Keratinocyte (primary cell): ENCODE measurements around the gene ATP1A2. TPM values are rescaled to one million over a fixed set of nuclear protein-coding genes. Genes with fewer than 3 reads are reported as not detected.

Source experiments
- DNase-seq: peaks from one replicate; pipeline ENCODE4 v3.0.0-alpha.2; 2011; ENCODE audit warnings: low read depth, missing footprints, low spot score
- FAIRE-seq: peaks from 2 replicates; lab custom pipeline; 2011; peaks lifted over from hg19 to GRCh38; lab: Jason Lieb, UNC
- H2AFZ ChIP-seq: 2 replicates; pipeline ENCODE4 v1.6.0; 2012; ENCODE audit warnings: low read length, control low read depth, inconsistent platforms; ENCODE audit not compliant: control insufficient read depth
- H3K27ac ChIP-seq: 2 replicates; pipeline ENCODE4 v1.5.1; 2011; ENCODE audit warnings: low read length; ENCODE audit not compliant: control insufficient read depth, insufficient read depth
- H3K27me3 ChIP-seq: 3 replicates; pipeline ENCODE4 v1.6.0; 2011; ENCODE audit warnings: low read length; ENCODE audit not compliant: control insufficient read depth, insufficient read depth; ENCODE audit errors: extremely low read depth
- H3K36me3 ChIP-seq, 2 experiments: 2 replicates in 1 of 2; 3 replicates in 1 of 2; pipeline ENCODE4 v1.5.1; 2011; ENCODE audit warnings: low read length in 2 of 2, mild to moderate bottlenecking in 1 of 2; ENCODE audit not compliant: control insufficient read depth in 2 of 2, insufficient read depth in 2 of 2; ENCODE audit errors: extremely low read depth in 1 of 2
- H3K4me1 ChIP-seq: 3 replicates; pipeline ENCODE4 v1.5.1; 2011; ENCODE audit warnings: low read length; ENCODE audit not compliant: control insufficient read depth, insufficient read depth; ENCODE audit errors: extremely low read depth
- H3K4me2 ChIP-seq: 3 replicates; pipeline ENCODE4 v1.6.0; 2011; ENCODE audit warnings: low read depth, low read length; ENCODE audit not compliant: control insufficient read depth, insufficient read depth; ENCODE audit errors: extremely low read depth
- H3K4me3 ChIP-seq, 3 experiments: fragments of 200-600 bp in 1 of 3; sonication (generic) in 1 of 3; 2 replicates in 2 of 3; 3 replicates in 1 of 3; pipeline ENCODE4 v1.5.1; 2011 to 2016; ENCODE audit warnings: low read length in 3 of 3, mild to moderate bottlenecking in 3 of 3, control low read depth in 2 of 3, inconsistent platforms in 1 of 3, low read depth in 1 of 3, mixed read lengths in 1 of 3, mixed run types in 1 of 3, moderate library complexity in 1 of 3; ENCODE audit not compliant: control insufficient read depth in 2 of 3, insufficient read depth in 2 of 3; ENCODE audit errors: extremely low read depth in 1 of 3
- H3K79me2 ChIP-seq: 2 replicates; pipeline ENCODE4 v1.6.0; 2012; ENCODE audit warnings: low read length; ENCODE audit not compliant: control insufficient read depth, insufficient read depth
- H3K9ac ChIP-seq: 3 replicates; pipeline ENCODE4 v1.6.0; 2011; ENCODE audit warnings: low read length; ENCODE audit not compliant: control insufficient read depth, insufficient read depth; ENCODE audit errors: extremely low read depth
- H3K9me1 ChIP-seq: 3 replicates; pipeline ENCODE4 v1.6.0; 2011; ENCODE audit warnings: low read length; ENCODE audit not compliant: control insufficient read depth, insufficient read depth; ENCODE audit errors: extremely low read depth
- H3K9me3 ChIP-seq: 2 replicates; pipeline ENCODE4 v1.5.1; 2012; ENCODE audit warnings: low read depth, low read length; ENCODE audit not compliant: control insufficient read depth
- H4K20me1 ChIP-seq: 3 replicates; pipeline ENCODE4 v1.6.0; 2011; ENCODE audit warnings: low read length; ENCODE audit not compliant: control insufficient read depth, insufficient read depth; ENCODE audit errors: extremely low read depth
- EZH2 ChIP-seq: IDR thresholded peaks from one replicate; pipeline ENCODE4 v1.6.1; 2012; ENCODE audit warnings: inconsistent platforms, mild to moderate bottlenecking, low read length, moderate library complexity
- dilution Hi-C: fragments of 300-500 bp; cut with MboI; formaldehyde crosslinking; loops from one replicate; pipeline ENCODE4 v1.7.0; 2020; ENCODE audit warnings: low sequenced_read_pairs; ENCODE audit not compliant: extremely low pct_ligation_motif_present
- polyA plus RNA-seq, 5 experiments: library from polyadenylated mRNA; depleted of rRNA in 3 of 5; stranded (reverse) in 3 of 5; stranded (forward) in 1 of 5; unstranded in 1 of 5; fragments of >200 nt; gene quantifications; 1 replicate in 1 of 5; 2 replicates in 3 of 5; 3 replicates in 1 of 5; pipeline versions ENCODE4 v1.2.1 to v1.2.3, GENCODE V29; 2011 to 2012; ENCODE audit warnings: missing spikeins in 2 of 5, low read depth in 1 of 5, low replicate concordance in 1 of 5
- TF ChIP-seq, protein P1 (sequence below), 3 experiments: IDR thresholded peaks in 1 of 3; conservative IDR thresholded peaks in 1 of 3; optimal IDR thresholded peaks in 1 of 3; 2 replicates in 2 of 3; 3 replicates in 1 of 3; pipeline versions ENCODE3 to v1.5.1; 2011; ENCODE audit warnings: low read length in 3 of 3, mild to moderate bottlenecking in 3 of 3, moderate library complexity in 2 of 3, control low read depth in 1 of 3, inconsistent platforms in 1 of 3; ENCODE audit not compliant: insufficient read depth in 2 of 3; ENCODE audit errors: extremely low read depth in 1 of 3

The ATP1A2 gene
- polyA plus RNA-seq, 1 donor (not counting 4 experiments of a cell fraction or from before 2014, with no cell fraction given): not detected

DNA sequence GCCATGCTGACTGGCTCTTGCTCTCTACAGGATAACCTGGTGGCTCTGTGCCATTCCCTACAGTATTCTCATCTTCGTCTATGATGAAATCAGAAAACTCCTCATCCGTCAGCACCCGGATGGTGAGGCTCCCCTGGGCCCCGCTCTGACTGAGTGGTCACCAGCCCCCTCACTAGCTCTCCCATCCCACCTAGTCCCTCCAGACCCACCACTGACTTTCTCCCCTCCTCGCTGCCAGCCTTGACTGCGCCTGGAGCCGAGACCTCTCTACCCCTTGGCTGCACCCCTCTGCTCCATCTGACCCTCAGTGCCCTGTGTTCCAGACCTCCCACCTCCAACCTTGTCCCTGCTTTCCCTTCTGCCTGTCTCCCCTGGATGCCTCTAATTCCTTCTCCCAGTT is 70.7 kb downstream of the ATP1A2 start:
- Histone ChIP-seq H3K9ac (no peak overlapping the region), H3K27ac (no peak overlapping the region), H3K9me1 (no peaks in the 10 kb centered on the region), H4K20me1 (no peaks in the 10 kb centered on the region), H3K79me2 (no peaks in the 10 kb centered on the region), H3K36me3 (no peaks in the 10 kb centered on the region), H3K4me2 (no peak overlapping the region), H3K9me3 (no peaks in the 10 kb centered on the region), H3K27me3 (peaks cover 13% of the 10 kb centered on the region), H3K4me1 (no peaks in the 10 kb centered on the region), H3K4me3 (no peak overlapping the region), H2AFZ (no peak overlapping the region)
- DNase-seq: no peak
- dilution Hi-C loops: no loop called here
- no peak for FAIRE-seq
- no peak for TF ChIP-seq EZH2
- TF ChIP-seq, protein P1, sequence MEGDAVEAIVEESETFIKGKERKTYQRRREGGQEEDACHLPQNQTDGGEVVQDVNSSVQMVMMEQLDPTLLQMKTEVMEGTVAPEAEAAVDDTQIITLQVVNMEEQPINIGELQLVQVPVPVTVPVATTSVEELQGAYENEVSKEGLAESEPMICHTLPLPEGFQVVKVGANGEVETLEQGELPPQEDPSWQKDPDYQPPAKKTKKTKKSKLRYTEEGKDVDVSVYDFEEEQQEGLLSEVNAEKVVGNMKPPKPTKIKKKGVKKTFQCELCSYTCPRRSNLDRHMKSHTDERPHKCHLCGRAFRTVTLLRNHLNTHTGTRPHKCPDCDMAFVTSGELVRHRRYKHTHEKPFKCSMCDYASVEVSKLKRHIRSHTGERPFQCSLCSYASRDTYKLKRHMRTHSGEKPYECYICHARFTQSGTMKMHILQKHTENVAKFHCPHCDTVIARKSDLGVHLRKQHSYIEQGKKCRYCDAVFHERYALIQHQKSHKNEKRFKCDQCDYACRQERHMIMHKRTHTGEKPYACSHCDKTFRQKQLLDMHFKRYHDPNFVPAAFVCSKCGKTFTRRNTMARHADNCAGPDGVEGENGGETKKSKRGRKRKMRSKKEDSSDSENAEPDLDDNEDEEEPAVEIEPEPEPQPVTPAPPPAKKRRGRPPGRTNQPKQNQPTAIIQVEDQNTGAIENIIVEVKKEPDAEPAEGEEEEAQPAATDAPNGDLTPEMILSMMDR (optimal IDR thresholded peaks at IDR 0.05 in 1 of 3, IDR thresholded peaks at IDR 0.05 in 1 of 3, conservative IDR thresholded peaks at IDR 0.05 in 1 of 3; ENCODE audit: extremely low read depth in 1 of 3, insufficient read depth in 2 of 3, low read length in 3 of 3): no peak

DNA sequence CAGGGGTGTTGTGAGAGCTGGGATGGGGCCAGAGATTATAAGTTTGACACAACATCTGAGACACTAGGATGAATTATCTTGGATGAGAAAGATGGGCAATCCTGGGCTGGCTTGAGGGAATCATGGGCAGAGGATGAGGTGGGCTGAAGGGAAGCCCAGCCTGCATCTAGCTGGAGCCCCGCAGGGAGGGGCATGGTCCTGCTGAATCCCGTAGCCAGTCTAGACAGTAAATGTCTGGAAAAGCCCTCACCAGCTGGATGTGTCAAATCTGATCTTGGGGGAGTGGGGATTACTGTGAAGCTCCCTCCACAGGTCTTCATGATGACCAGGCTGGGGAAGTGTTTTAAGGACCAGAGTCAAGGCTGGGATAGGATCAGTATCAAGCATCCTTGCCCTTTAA is 71.2 kb downstream of the ATP1A2 start:
- no peak overlapping the region for H3K4me2 ChIP-seq
- no peak for FAIRE-seq
- dilution Hi-C loops: no loop called here
- H3K79me2 ChIP-seq: no peaks in the 10 kb centered on the region
- no peaks in the 10 kb centered on the region for H3K9me1 ChIP-seq
- no peaks in the 10 kb centered on the region for H3K9me3 ChIP-seq
- no peak overlapping the region for H3K27ac ChIP-seq
- H3K9ac ChIP-seq: no peak overlapping the region
- no peak for DNase-seq
- no peak overlapping the region for H2AFZ ChIP-seq
- TF ChIP-seq, protein P1 (optimal IDR thresholded peaks at IDR 0.05 in 1 of 3, IDR thresholded peaks at IDR 0.05 in 1 of 3, conservative IDR thresholded peaks at IDR 0.05 in 1 of 3; ENCODE audit: extremely low read depth in 1 of 3, insufficient read depth in 2 of 3, low read length in 3 of 3): no peak
- no peak for TF ChIP-seq EZH2
- H4K20me1 ChIP-seq: no peaks in the 10 kb centered on the region
- H3K4me3 ChIP-seq: no peak overlapping the region
- peaks cover 13% of the 10 kb centered on the region for H3K27me3 ChIP-seq
- no peaks in the 10 kb centered on the region for H3K36me3 ChIP-seq
- no peaks in the 10 kb centered on the region for H3K4me1 ChIP-seq
